ENCODE data around the gene CTRB1.
"Not testable (repeated sequence)": the region's sequence is repeated elsewhere in the genome, so short reads cannot be mapped to it uniquely, and the experiment has no call there.

Gene CTRB1

DNA sequence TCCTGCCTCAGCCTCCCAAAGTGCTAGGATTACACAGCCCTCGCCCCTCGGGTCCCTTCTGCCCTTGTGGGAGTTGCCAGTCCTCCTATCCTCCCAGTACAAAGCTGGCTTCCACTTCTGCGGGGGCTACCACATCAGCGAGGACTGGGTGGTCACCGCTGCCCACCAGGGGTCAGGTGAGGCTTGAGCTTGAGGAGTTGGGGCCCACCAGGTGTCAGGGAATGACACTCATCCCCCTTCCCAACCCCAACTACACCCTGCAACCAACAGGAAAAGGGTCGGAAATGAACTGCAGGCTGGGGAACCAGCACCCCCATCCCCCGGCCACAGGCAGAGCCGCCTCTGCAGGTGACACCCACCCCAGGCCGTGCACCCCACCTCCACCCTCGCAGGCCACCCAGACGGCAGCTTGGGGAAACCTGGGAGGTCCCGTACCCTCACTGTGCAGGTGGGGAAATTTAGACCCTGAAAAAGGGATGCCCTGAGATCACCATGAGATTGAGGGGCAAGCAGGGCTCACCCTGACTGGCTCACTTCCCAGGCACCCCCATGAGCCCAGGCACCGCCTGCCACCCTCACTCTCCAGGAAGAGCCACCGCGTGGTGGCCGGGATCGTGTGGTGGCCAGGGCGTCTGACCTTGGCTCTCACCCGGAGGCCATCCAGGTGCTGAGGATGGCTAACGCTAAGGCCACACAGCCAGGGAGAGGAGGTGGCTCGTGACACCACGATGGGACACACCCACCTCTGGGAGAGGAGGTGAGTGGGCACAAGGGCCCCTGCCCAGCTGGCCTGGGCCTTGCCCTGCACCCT is 8.0 kb downstream of the CTRB1 start:
- no peak for DNase-seq (ENCODE audit: low spot score)

DNA sequence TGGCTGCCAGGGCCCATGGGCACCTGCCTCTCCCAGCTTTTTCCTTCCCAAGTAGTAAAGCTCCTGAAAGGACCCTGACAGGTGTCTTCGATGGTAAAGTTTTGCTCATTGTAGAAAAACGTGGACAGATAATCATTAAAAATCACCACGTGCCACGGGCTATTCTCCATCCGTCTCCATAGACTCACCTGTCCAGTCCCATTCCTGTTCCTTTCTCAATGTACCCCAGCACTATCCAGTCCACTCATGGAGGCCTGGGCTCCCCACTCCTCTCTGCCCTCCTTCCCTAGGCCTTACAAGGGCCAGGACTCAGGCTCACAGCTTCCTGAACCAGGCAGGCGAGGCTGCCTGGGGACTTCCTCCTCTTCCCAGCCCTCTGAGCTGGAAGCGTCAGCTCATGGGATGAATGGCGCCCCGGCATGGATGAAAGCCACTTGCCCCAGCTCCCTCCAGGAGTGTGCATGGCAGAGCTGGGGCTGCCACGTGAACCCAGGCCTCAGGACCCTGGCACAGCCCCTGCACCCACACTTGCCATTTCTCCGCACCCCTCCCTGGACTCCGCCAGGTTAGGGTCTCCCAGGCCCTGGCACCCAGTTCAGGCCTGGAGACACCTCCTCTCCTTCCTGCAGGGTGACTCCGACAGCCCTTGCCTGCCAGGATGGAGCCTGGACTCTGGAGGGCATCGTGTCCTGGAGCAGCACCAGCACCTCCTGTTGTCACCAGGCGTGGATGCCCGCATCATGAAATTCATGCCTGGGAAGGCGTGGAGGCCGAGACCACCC is 8.8 kb downstream of the CTRB1 start:
- no peak for DNase-seq (ENCODE audit: low spot score)

DNA sequence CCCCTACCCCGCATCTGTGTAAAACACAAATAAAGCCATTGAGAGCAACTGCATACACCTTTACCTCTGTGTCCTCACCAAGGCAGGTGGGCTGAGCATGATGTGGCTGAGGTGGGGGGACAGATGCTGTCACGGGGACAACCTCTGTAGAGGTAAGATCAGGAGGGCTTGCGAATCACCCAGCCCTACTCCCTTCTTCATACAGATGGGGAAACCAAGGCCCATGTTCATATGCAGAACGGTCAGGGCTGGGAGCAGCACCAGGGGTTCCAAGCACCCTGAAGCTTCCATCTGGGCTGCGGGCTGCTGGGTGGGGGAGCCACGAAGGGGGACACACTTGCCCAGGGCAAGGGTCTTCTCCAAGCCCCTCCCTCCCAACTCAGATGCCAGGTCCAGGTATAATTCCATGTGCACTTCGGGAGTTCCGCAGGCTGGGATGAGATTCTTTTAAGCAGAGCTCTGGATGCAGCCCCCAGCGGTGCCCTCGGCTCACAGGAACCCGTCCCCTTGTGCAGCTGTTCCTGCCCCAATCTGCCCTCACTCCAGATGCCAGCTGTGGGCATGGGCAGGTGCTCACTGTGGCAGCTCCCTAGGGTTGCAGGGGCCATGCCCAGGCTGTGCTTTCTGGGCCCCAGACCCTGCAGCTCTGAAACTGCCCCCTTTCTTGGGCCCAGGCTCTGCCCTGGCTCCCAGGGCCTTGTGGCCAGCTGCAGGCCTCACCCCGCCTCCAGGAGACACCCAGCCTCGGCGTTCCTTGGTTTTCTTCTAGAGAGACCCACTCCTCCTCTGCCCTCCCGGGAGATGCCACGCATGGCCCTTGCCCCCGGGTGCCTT is 9.6 kb downstream of the CTRB1 start:
- no peak for DNase-seq (ENCODE audit: low spot score)

DNA sequence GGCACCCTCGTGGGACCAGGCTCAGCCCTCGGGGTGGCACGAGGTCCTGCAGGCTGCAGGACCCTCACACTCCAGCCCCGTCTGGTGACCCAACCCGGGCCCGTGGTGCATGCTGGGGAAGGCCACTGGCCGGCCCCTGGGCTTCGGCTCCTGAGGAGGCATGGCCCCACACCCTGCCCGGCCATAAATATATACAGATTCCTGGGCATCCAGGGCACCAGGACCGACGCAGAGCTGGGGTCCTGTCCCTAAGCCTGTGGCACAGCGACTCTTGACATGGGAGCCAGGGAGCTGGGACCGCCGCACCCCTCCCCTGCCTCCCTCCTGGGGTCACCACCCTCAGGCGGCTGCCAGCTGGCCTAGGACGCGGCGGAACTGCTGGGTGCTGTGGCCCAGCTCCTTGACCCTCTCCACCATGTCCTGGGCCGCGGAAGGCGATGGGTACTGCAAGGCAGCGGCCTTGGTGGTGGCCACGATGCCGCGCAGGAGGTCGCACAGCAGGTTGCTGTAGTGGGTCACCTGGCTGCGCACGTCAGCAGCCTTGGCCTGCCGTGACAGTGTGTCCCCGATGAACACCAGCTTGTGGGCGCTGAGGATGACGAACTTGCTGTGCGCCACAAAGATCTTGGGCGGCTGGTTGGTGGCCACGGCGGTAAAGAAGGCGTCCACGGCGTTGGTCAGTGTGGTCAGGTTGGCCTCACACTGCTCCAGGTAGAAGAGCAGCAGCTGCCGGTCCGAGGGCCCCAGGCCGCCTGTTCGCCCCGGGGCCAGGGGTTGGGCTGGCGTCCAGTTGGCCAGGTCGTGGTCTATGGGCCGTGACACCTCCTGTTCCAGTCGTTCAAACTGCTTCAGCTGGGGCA is 10.6 kb downstream of the CTRB1 start:
- DNase-seq (ENCODE audit: low spot score), result no peak

DNA sequence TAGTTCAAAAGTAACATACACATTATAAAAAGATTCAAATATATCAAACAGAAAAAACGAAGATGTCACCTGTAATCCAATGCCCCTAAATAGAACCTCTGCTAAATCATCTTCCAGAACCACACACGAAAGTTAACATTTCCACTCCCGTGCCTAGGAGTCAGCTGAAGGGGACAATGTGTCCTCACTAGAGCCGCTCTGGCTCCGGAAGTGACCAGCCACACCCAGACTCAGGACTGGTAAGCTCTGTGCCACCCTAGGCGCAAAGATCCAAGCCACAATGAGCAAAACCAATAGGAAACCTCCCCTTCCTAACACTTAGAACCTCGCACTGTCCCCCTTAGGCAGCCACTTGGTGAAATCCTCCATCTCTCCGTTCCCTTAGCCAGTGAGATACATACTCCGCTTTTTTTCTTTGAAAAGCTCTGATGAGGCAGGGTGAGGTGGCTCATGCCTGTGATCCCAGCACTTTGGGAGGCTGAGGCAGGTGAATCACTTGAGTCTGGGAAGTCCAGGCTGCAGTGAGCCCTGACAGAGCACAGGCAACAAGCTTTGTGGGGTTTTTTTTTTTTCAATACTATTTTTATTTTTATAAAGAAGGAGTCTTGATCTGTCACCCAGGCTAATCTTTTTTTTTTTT is 11.8 kb downstream of the CTRB1 start:
- DNase-seq (ENCODE audit: low spot score), result no peak

DNA sequence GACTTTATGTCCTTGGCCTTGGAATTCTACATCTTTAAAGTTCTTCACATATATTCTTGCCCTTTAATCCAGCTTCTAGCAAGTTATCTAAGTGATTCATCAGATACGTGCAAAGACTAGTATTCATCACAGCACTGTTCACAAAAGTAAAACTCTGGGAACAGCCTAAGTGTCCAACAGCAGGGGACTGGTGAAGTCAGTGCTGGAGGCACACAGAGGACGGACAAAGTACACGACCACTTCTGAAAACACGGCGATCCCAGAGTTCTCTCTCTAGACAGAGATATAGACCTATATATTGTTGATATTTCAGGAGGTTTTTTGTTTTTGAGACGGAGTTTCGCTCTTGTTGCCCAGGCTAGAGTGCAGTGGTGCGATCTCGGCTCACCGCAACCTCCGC is 12.8 kb downstream of the CTRB1 start:
- no peak for DNase-seq (ENCODE audit: low spot score)

DNA sequence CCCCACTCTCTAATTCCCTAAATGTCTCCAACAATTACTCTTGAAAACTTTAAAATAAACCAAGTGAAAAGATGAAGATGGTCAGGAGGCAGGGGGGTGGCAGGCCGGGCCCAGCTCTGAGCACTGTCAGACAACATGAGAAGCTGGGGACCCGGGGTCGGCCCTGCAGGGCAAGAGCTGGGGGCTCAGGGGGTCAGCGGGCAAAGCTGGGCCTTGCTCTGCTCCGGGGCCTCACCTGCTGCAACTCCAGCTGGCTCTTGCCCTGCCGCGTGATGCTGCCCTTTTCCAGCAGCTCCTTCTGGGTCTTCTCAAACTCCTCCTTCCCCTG is 14.8 kb downstream of the CTRB1 start:
- DNase-seq (ENCODE audit: low spot score), result no peak

DNA sequence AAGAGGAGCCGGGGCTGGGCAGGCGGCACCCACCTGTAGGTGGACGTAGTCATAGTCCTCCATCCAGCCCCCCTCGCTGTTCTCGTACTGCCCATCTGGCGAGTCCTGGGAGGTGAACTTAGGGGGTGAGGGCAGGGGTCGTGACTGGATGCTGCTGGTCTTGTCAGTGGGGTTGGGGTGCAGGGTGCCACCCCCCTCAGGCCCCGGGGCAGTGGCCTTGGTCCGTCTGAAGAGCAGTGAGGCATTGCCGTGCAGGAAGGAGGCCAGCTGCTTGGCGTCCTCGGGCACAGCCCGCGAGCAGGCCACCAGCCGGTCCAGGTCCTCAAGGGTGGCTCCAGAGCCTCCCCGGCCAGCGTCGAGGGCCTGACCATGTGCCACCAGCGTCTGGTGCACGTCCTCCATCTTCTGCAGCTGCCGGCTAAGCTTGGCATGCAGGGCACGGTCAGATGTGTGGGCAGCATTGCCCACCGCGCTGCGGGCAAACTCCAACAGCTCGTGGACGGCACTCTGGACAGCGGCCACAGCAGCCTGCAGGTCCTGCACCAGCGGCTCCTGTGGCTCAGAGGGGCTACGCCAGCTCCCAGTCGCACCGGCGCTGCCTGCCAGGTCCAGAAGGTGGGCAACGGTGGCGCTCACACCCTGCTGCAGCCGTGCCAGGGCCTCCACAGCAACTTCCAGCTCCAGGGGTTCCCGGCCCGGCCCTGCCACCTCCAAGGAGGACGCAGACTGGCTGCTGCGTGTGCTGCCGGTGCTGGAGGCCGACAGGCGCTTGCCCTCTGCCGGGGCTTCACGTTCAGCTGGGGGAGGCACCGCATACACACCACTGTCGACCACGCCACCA is 16.3 kb downstream of the CTRB1 start:
- DNase-seq (ENCODE audit: low spot score), result no peak

DNA sequence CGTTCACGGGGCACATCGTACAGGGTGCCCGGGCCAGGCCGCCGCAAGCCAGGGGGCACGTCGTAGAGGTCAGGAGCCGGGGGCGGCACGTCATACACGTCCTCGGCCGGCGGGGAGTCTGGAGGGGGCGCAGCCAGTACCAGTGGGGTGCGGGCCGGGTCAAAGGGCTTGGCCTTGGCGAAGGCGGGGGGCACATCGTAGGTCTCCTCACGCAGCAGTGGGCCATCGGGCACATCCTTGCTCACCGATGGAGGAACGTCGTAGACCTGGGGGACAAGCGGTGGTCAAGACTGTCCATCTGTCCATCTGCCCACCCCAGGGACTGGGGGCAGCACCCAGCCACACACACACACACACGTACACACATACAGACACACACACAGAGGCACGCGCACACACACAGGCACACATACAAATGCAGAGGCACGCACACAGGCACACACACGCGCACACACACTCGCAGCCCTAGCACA is 17.0 kb downstream of the CTRB1 start:
- DNase-seq (ENCODE audit: low spot score), result no peak

DNA sequence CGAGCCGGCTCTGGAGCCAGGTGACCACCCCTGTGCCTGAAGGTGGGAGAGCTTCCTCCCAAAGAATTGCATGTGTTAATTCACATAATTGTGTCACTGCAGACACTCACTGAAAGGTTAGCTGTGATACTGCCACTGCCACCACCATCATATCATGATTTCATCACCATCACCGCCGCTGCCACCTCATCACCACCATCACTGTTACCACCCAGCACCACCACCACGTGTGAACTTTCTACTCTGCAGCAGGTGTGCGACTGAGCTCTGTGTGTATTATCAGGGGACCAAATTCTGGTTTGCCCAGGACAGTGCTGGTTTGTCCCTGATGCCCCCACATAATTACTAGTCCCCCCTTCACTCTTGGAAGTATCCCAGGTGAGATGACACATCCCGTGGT is 17.4 kb downstream of the CTRB1 start:
- DNase-seq (ENCODE audit: low spot score), result no peak

DNA sequence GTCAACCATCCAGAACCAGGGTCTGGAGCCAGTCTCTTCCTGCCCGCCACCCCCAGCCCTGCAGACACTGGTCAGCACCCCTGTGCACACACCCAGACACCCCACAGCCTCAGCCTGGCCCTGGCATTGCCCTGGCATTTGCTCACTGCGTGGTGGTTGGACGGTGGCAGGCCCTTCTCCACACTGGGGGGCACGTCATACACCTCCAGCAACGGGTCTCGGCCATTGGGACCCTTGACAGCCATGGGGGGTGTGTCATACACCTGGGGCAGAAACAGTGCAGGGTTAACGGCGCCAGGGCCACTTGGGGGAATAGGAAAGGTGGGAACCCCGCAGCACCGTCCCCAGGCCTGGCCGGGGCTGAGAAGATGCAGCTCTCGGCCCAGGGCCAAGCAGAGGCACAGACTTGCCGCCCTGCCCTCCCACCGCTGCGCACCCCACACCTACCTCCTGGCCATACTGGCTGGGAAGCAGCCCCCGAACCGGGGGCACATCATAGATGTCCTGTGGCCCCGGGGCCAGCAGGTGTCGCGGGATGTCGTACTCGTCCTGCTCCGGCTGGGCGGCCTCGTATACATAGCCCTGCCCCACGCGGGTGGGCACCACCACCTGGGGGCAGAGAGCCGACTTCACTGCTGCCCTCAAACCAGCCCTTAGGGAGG is 18.1 kb downstream of the CTRB1 start:
- no peak for DNase-seq (ENCODE audit: low spot score)

DNA sequence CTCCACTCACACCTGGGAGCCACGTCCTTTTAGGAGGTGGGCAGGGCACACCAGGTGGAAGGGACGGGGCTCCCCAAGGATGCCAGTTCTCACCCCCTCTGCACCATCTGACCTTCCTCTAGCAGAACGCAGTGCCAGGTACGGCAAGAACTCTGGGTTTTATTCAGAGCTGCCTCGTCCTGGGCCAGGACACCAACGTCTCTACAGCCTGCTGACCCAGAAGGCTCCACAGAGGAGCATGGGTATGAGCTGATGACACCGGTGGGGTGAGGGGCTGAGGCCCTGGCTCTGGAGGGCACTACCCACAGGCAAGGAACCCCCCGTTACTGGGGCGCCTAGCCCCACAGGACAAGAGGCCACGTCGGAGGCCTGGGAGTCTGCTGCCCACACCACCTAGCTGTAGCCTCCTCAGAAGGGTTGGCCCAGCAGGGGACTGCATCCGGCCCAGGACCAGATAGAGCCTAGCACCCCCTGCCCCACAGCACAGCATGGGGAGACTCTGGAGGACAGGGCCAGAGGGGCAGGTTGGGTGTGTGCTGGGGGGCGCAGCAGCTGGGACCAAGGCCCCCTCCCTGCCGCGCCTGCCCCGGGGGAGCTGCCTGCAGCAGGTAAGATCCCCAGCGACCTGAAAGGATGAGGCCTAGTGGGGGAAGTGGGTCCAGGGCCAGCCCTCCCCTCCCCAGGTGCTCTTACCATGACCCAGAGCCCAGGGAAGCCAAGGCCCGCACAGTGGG is 18.8 kb downstream of the CTRB1 start:
- no peak for DNase-seq (ENCODE audit: low spot score)

DNA sequence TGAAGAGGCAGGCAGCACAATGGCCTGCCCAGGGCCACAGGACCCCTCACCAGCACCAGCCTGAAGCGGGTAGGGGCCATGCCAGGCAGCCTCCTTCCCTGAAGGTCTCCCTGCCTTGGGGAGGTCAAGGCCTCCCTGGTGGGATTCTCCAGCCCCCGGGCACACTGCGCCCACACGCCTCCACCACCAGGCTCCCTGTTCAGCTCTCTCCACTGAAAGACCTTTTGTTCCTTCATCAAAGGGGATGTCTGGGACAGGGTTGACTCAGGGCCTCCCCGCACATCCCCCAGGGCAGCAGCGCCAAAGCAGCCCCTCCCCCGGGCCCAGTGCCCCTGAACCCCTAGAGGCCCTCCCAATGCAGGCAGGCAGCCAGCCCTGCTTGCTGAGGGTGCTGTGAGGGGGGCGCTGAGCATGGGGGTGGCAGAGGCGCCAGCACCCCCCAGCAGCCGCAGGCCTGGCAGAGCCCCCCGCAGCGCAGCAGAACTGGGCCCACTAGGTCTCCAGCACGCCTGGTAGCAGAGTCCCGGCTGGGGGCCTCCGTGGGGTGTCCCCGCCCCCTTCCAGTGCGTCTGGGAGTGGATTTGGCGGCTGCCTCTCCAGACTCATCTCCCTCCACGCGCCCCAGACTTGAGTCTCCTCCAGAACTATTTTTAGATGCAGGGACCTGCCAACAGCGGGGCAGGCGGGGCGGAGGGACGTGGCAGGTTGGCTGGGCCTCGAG is 19.5 kb downstream of the CTRB1 start:
- DNase-seq (ENCODE audit: low spot score), result peak; percentile 87

DNA sequence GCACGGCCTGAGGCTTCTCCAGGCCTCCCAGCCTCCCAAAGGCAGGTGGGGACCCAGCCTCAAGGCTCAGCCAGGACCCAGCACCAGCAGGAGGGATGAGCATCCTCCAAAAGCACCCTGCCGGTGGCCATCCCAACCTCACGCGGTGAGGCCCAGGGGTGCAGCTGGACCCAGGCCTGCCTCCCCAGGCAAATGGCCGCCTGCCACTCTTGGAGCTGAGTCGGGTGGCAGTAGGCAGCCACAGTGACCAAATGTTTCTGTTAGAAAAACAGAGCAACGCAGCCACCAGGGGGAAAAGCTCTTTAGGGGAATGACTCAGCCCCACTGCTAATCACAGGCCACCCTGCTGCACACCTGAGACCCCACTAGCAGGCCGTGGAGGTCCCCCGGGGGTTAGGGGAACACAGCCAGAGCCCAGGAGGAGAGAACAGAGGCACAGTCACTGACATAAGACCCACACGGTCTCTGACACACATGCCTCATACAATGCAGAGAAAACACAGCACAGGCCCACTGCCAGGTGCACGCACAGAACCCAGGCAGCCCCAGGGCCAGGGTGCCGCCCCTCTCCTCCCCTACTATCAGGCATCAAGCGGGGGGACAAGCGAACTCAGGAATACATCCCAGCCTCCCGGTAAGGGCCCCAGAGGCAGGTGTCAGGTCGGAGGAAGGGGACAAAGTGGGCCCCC is 20.2 kb downstream of the CTRB1 start:
- DNase-seq (ENCODE audit: low spot score), result peak; percentile 69

DNA sequence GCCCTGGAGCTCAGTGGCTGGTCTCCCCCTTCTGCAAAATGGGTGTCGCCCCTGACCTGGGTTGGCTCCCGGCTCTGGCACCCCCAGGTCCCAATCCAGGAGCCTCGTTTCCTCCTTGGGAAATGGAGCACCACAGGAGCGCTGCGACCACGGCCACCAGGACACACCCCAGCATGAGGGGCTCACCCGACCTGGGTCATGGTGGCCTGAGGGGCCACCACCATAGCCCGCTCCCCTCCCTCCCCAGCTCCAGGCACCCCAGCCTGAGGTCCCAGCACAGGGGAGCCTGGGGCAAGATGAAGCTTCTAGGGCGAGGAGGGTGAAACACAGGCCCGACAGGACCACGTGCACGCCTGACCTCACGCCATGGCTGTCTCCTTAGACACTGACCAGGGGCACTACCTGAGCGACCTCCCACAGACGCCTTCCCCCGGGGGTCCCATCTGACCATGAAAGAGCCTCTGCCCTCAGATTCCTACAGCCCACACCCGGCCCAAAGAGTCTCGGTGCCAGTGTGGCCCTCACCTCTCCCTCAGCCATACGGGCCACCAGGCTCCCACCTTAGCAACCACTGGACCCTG is 20.8 kb downstream of the CTRB1 start:
- DNase-seq (ENCODE audit: low spot score), result no peak

DNA sequence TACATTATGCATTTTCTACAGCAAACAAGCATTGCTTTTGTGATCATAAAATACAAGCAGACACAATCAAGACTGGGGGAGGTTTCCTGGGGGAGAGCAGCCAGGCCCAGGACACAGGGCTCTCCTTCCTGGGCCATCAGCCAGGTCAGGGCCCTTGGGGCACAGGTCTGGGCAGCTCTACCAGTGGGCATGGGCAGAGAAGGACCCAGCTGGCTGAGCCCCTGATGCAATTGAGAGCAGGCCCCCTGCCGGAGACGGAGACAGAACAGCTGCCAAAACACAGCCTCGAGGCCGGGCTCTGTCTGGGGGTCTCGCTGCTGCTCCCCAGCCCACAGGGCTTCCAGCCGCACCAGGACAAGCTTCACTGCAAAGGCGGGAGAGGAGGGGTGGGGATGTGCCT is 21.8 kb downstream of the CTRB1 start:
- DNase-seq (ENCODE audit: low spot score), result not testable (repeated sequence)

DNA sequence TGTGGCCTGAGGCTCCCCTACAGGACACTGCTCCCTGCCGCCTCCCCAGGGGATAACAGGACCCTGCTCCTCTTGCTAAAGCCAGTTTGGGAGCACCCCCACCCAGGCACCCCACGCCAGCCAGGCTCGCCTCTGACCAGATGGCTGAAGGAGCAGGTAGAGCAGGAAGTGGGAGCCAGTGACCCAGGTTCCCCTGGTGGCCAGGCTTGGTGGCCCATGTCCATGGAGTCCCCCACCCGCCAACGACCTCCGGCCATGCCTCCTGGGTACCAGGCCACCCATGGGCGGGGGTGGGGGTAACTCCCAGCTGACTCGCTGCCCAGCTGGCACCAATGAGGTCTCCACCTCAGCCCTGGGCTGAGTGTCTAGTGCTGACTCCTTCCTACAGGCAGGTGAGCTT is 22.6 kb downstream of the CTRB1 start:
- DNase-seq (ENCODE audit: low spot score), result no peak

All from cerebellar cortex (tissue), 1 donor.